ENCODE data around the gene CENPB.
"Not testable (repeated sequence)": the region's sequence is repeated elsewhere in the genome, so short reads cannot be mapped to it uniquely, and the experiment has no call there.

- TF ChIP-seq CTCF (IDR thresholded peaks at IDR 0.05; ENCODE audit: low read depth, low read length, poor library complexity, severe bottlenecking); EZH2phosphoT487 (IDR thresholded peaks at IDR 0.05; ENCODE audit: borderline replicate concordance, low read length): not testable (repeated sequence)
Observed at GRCh38 chr20:3789201-3789600, 2.7 kb upstream of the CENPB start.

All from DOHH2 (cell line).